Neural cell (in vitro differentiated cells): Measurements from ENCODE around the gene MDM4.

Experiments
- EP300 ChIP-seq: fragments of 450-650 bp; conservative IDR thresholded peaks from 2 replicates; pipeline ENCODE4 v1.6.1; 2014; ENCODE audit warnings: antibody characterized with exemption, mild to moderate bottlenecking, moderate library complexity; ENCODE audit not compliant: poor library complexity, severe bottlenecking
- EZH2 ChIP-seq: fragments of 200-600, 300-800 bp; shearing (Covaris generic), sonication (generic); IDR thresholded peaks from 2 replicates; pipeline ENCODE4 v1.6.1; 2014; ENCODE audit warnings: antibody characterized with exemption, low read length, borderline replicate concordance, mild to moderate bottlenecking; ENCODE audit not compliant: insufficient read depth, poor library complexity, severe bottlenecking
- MXI1 ChIP-seq: fragments of 450-650 bp; conservative IDR thresholded peaks from 2 replicates; pipeline ENCODE4 v1.6.1; 2014; ENCODE audit warnings: antibody characterized with exemption, mild to moderate bottlenecking; ENCODE audit not compliant: poor library complexity, severe bottlenecking
- POLR2AphosphoS5 ChIP-seq: IDR thresholded peaks from 2 replicates; pipeline ENCODE4 v1.6.1; 2012
- RAD21 ChIP-seq: fragments of 450-650 bp; conservative IDR thresholded peaks from 2 replicates; pipeline ENCODE4 v1.6.1; 2014; ENCODE audit warnings: antibody characterized with exemption, mild to moderate bottlenecking, moderate library complexity
- REST ChIP-seq: IDR thresholded peaks from 2 replicates; pipeline ENCODE4 v1.6.1; 2012; ENCODE audit warnings: borderline replicate concordance
- SMC3 ChIP-seq: fragments of 450-650 bp; conservative IDR thresholded peaks from 2 replicates; pipeline ENCODE4 v1.6.1; 2014; ENCODE audit warnings: antibody characterized with exemption, mild to moderate bottlenecking, moderate library complexity; ENCODE audit not compliant: poor library complexity
- TAF1 ChIP-seq: IDR thresholded peaks from 2 replicates; pipeline ENCODE4 v1.6.1; 2012; ENCODE audit warnings: low read depth
- TF ChIP-seq, protein P1 (sequence below): fragments of 450-650 bp; IDR thresholded peaks from 2 replicates; pipeline ENCODE4 v1.5.1; 2014; ENCODE audit warnings: antibody characterized with exemption, mild to moderate bottlenecking, moderate library complexity; ENCODE audit not compliant: poor library complexity, severe bottlenecking

- TF ChIP-seq RAD21 (no peak), REST (no peak), EZH2 (no peak), EP300 (no peak), POLR2AphosphoS5 (no peak), TAF1 (no peak), SMC3 (no peak), MXI1 (no peak)
- TF ChIP-seq, protein P1, sequence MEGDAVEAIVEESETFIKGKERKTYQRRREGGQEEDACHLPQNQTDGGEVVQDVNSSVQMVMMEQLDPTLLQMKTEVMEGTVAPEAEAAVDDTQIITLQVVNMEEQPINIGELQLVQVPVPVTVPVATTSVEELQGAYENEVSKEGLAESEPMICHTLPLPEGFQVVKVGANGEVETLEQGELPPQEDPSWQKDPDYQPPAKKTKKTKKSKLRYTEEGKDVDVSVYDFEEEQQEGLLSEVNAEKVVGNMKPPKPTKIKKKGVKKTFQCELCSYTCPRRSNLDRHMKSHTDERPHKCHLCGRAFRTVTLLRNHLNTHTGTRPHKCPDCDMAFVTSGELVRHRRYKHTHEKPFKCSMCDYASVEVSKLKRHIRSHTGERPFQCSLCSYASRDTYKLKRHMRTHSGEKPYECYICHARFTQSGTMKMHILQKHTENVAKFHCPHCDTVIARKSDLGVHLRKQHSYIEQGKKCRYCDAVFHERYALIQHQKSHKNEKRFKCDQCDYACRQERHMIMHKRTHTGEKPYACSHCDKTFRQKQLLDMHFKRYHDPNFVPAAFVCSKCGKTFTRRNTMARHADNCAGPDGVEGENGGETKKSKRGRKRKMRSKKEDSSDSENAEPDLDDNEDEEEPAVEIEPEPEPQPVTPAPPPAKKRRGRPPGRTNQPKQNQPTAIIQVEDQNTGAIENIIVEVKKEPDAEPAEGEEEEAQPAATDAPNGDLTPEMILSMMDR, result no peak
These were observed 58.0 kb downstream of the MDM4 start for GRCh38 chr1:204574016-204574864.
